ENCODE data around the gene CITED4. TPM values are rescaled to one million over a fixed set of nuclear protein-coding genes. Genes with fewer than 3 reads are reported as not detected.

CITED4 gene
- total and polyA plus RNA-seq, 2 donors (not counting 3 experiments of a cell fraction or from before 2014, with no cell fraction given): 3.8 to 11.3 TPM

- Histone ChIP-seq H3K27ac (ENCODE audit: insufficient read depth, low read depth, low read length) (no peak overlapping the region), H3K36me3 (ENCODE audit: control insufficient read depth in 2 of 2, extremely low read depth in 1 of 2, insufficient read depth in 2 of 2, low read length in 2 of 2) (no peaks in the 10 kb centered on the region), H3K4me1 (ENCODE audit: control insufficient read depth, extremely low read depth, insufficient read depth, low read length) (peaks cover 10% of the 10 kb centered on the region), H3K9me3 (replicated peaks; ENCODE audit: control insufficient read depth, insufficient read depth, low read length) (no peaks in the 10 kb centered on the region), H3K79me2 (ENCODE audit: control insufficient read depth, insufficient read depth, low read length) (no peaks in the 10 kb centered on the region), H2AFZ (ENCODE audit: low read depth, low read length) (peak overlapping the region; percentile 87), H4K20me1 (replicated peaks; ENCODE audit: control insufficient read depth, extremely low read depth, insufficient read depth, low read length) (no peaks in the 10 kb centered on the region), H3K4me3 (replicated peaks in 1 of 3; ENCODE audit: insufficient read depth in 1 of 3, low read depth in 1 of 3, low read length in 3 of 3) (peak overlapping the region in 2 of 3 experiments; percentile 27 to 52), H3K9ac (replicated peaks; ENCODE audit: extremely low read depth, insufficient read depth, low read length) (no peak overlapping the region), H3K4me2 (ENCODE audit: insufficient read depth, low read length) (peak overlapping the region; percentile 62), H3K27me3 (ENCODE audit: control insufficient read depth in 2 of 2, insufficient read depth in 2 of 2, low read length in 2 of 2) (no peaks in the 10 kb centered on the region), H3K9me1 (replicated peaks; ENCODE audit: control insufficient read depth, extremely low read depth, insufficient read depth, low read length) (no peaks in the 10 kb centered on the region)
- CTCF ChIA-PET: interaction anchor here (1.0 to 23.4 kb wide), 5 partner anchors 10 to 88 kb away, joined by 3 to 898 read pairs (median 10); no protein-coding TSS in a partner anchor
- no peak for DNase-seq (ENCODE audit: low read depth, low spot score)
- BruUV-seq (replicated peaks): no TSS peak
- FAIRE-seq: no peak
- POLR2A ChIA-PET: interaction anchor here (0.6 to 2.5 kb wide), 3 partner anchors 11 to 88 kb away, joined by 3 to 27 read pairs (median 7); no protein-coding TSS in a partner anchor
- intact Hi-C loops (cut with micrococcal nuclease): no loop called here
- dilution Hi-C loops (cut with MboI; ENCODE audit: extremely low pct_ligation_motif_present, low sequenced_read_pairs): no loop called here
- TF ChIP-seq EZH2 (IDR thresholded peaks at IDR 0.05; ENCODE audit: borderline replicate concordance, low read depth, low read length, severe bottlenecking) (no peak), POLR2AphosphoS5 (IDR thresholded peaks at IDR 0.05; ENCODE audit: insufficient read depth, low read depth, low read length) (no peak), POLR2A (IDR thresholded peaks at IDR 0.05; ENCODE audit: low read depth, low read length) (peak; percentile 15), MAX (IDR thresholded peaks at IDR 0.05; ENCODE audit: insufficient read depth, insufficient read length) (no peak)
These were observed 1.4 kb downstream of the CITED4 start for GRCh38 chr1:40860706-40861223.

- Histone ChIP-seq H3K36me3 (ENCODE audit: control insufficient read depth in 2 of 2, extremely low read depth in 1 of 2, insufficient read depth in 2 of 2, low read length in 2 of 2) (no peaks in the 10 kb centered on the region), H3K4me2 (ENCODE audit: insufficient read depth, low read length) (no peak overlapping the region), H2AFZ (ENCODE audit: low read depth, low read length) (no peak overlapping the region), H3K27ac (ENCODE audit: insufficient read depth, low read depth, low read length) (no peak overlapping the region), H4K20me1 (replicated peaks; ENCODE audit: control insufficient read depth, extremely low read depth, insufficient read depth, low read length) (no peaks in the 10 kb centered on the region), H3K27me3 (ENCODE audit: control insufficient read depth in 2 of 2, insufficient read depth in 2 of 2, low read length in 2 of 2) (no peaks in the 10 kb centered on the region), H3K79me2 (ENCODE audit: control insufficient read depth, insufficient read depth, low read length) (no peaks in the 10 kb centered on the region), H3K9ac (replicated peaks; ENCODE audit: extremely low read depth, insufficient read depth, low read length) (no peak overlapping the region), H3K9me3 (replicated peaks; ENCODE audit: control insufficient read depth, insufficient read depth, low read length) (no peaks in the 10 kb centered on the region), H3K4me3 (replicated peaks in 1 of 3; ENCODE audit: insufficient read depth in 1 of 3, low read depth in 1 of 3, low read length in 3 of 3) (no peak overlapping the region), H3K9me1 (replicated peaks; ENCODE audit: control insufficient read depth, extremely low read depth, insufficient read depth, low read length) (no peaks in the 10 kb centered on the region), H3K4me1 (ENCODE audit: control insufficient read depth, extremely low read depth, insufficient read depth, low read length) (peaks cover 10% of the 10 kb centered on the region)
- BruUV-seq (replicated peaks): no TSS peak
- ChIA-PET POLR2A (no interaction called here), CTCF (interaction anchor here (1.5 to 23.4 kb wide), 3 partner anchors 9 to 89 kb away, joined by 6 to 898 read pairs (median 13); no protein-coding TSS in a partner anchor)
- dilution Hi-C loops (cut with MboI; ENCODE audit: extremely low pct_ligation_motif_present, low sequenced_read_pairs) (no loop called here), intact Hi-C loops (cut with micrococcal nuclease) (no loop called here)
- TF ChIP-seq MYC (IDR thresholded peaks at IDR 0.05; ENCODE audit: low read depth, low read length): no peak
- no peak for TF ChIP-seq EZH2 (IDR thresholded peaks at IDR 0.05; ENCODE audit: borderline replicate concordance, low read depth, low read length, severe bottlenecking)
- no peak for TF ChIP-seq POLR2AphosphoS5 (IDR thresholded peaks at IDR 0.05; ENCODE audit: insufficient read depth, low read depth, low read length)
- TF ChIP-seq MAX (IDR thresholded peaks at IDR 0.05; ENCODE audit: insufficient read depth, insufficient read length): no peak
- no peak for TF ChIP-seq POLR2A (IDR thresholded peaks at IDR 0.05; ENCODE audit: low read depth, low read length)
- TF ChIP-seq CTCF (IDR thresholded peaks at IDR 0.05; ENCODE audit: extremely low read depth in 1 of 2, insufficient read depth in 1 of 2, low read depth in 1 of 2, low read length in 2 of 2): no peak
- no peak for TF ChIP-seq JUN (IDR thresholded peaks at IDR 0.05; ENCODE audit: borderline replicate concordance, insufficient read depth, insufficient read length, low read depth)
- TF ChIP-seq FOS (IDR thresholded peaks at IDR 0.05; ENCODE audit: borderline replicate concordance, insufficient read depth, low read length): no peak
- TF ChIP-seq GATA2 (IDR thresholded peaks at IDR 0.05; ENCODE audit: insufficient read depth, insufficient read length, low read depth, low read length): no peak
- no peak for FAIRE-seq
- DNase-seq (ENCODE audit: low read depth, low spot score): no peak
These were observed 3.2 kb downstream of the CITED4 start for GRCh38 chr1:40858856-40859416.
